KBM-7 (cell line): ENCODE measurements around the gene NFE2L3.

Source experiments
- DNase-seq: peaks from one replicate; pipeline ENCODE4 v3.0.0-alpha.2; 2015
- in situ Hi-C: fragments of 300-500 bp; cut with MboI; formaldehyde crosslinking; loops from 2 replicates; pipeline ENCODE4 v1.14.3; 2020; ENCODE audit warnings: low sequenced_read_pairs, low pct_unique_long_range_greater_than_20kb, mixed read lengths

NFE2L3 gene

DNA sequence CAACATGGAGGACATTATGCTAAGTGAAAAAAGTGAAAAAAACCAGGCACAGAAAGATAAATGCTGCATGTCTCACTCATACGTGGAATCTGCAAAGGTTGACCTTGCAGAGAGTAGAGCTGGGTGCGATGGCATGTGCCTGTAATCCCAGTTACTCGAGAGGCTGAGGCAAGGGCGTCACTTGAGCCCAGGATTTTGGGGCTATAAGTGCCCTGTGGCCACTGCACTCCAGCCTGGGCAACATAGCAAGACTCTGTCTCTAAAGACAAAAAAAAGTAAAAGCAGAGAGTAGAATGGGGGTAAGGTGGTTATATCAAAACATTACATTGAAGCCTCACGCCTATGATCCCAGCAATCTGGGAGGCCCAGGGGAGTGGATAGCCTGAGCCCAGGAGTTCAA lies 72.4 kb downstream of the NFE2L3 start:
- in situ Hi-C loops: no loop called here

DNA sequence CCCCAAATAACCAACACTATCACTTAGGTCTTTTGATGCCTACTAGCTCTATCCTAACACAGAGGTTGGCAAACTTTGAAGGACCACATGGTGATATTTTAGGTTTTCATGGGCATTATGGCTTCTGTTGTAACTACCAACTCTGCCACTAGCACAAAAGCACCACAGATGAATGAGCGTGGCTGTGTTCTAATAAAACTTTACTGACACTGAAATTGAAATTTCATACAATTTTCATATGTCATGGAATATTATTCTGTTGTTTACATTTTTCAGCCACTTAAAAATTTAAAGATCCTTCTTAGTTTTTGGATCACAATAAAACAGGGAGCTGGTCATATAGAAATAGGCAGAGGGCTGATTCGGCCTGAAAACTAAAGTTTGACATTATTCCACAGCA lies 76.0 kb downstream of the NFE2L3 start:
- in situ Hi-C loops: no loop called here
- DNase-seq: no peak

More for the DNA sequence above, 72.4 kb downstream of the NFE2L3 start:
- DNase-seq: no peak

DNA sequence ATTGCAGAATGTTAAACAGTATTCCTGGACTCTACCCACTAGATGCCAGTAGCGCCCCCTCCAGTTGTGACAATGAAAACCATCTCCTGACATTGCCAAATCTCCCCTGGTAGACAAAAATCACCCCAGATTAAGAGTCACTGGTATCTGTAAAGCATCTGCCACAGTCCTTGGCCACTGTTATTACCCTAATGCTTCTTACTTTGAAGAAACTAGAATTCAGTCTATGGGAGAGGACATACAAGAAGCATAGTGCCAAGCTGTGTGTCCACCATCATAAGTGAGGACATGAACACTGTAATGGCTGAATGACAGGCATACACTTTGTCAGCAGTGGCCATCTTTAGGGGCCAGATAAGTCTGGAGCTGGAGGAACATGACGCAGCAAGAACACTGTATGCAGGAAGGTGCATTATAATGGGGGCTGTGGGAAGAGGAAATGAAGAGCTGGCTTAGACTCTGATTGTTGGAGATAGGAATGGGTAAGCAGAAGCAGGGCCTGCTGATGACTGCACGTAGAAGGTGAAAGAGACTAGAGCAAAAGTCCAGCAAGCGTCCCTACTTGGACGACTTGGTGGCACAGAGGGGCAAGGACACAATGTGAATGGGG lies 82.0 kb downstream of the NFE2L3 start:
- in situ Hi-C loops: no loop called here

More for the DNA sequence above, 82.0 kb downstream of the NFE2L3 start:
- DNase-seq: peak; percentile 66
